A673 (cell line): ENCODE data around the gene PTPRK. TPM values are rescaled to one million over a fixed set of nuclear protein-coding genes. Genes with fewer than 3 reads are reported as not detected.

ENCODE experiments used
- BruUV-seq: library from RNA; stranded (reverse); fragments of 400-500 nt; replicated peaks from 2 replicates; lab custom pipeline; 2021; lab: Mats Ljungman, UMichigan
- CTCF ChIA-PET: fragments of 300-600 bp; sonication (Branson Sonifier 250); formaldehyde crosslinking; loops from one replicate; lab custom pipeline; 2022; ENCODE audit warnings: antibody characterized with exemption; lab: Charles Lee
- POLR2A ChIA-PET: fragments of 300-600 bp; sonication (Branson Sonifier 250); formaldehyde crosslinking; loops from one replicate; lab custom pipeline; 2022; ENCODE audit warnings: antibody characterized with exemption; ENCODE audit not compliant: low non-redundant PET; lab: Charles Lee
- DNase-seq: peaks from one replicate; pipeline ENCODE4 v3.0.0-alpha.2; 2015; ENCODE audit warnings: low spot score
- H3K27ac ChIP-seq: fragments of 200-600 bp; sonication (generic); 2 replicates; pipeline ENCODE4 v1.5.1; 2016; ENCODE audit warnings: mixed run types, low read depth, mild to moderate bottlenecking, mixed read lengths, antibody characterized with exemption, low read length; ENCODE audit not compliant: poor library complexity, severe bottlenecking
- H3K27me3 ChIP-seq: fragments of 200-600 bp; sonication (generic); replicated peaks from 2 replicates; pipeline ENCODE4 v1.6.1; 2017; ENCODE audit warnings: mixed run types, low read depth, mild to moderate bottlenecking, mixed read lengths, antibody characterized with exemption, low read length; ENCODE audit not compliant: insufficient read depth, poor library complexity
- H3K36me3 ChIP-seq: fragments of 200-600 bp; sonication (generic); 2 replicates; pipeline ENCODE4 v1.6.1; 2016; ENCODE audit warnings: mixed run types, mild to moderate bottlenecking, mixed read lengths, antibody characterized with exemption, low read length; ENCODE audit not compliant: insufficient read depth, poor library complexity, severe bottlenecking
- H3K4me1 ChIP-seq: fragments of 200-600 bp; sonication (generic); 2 replicates; pipeline ENCODE4 v1.6.1; 2017; ENCODE audit warnings: mixed run types, mild to moderate bottlenecking, mixed read lengths, antibody characterized with exemption, low read length; ENCODE audit not compliant: insufficient read depth, poor library complexity, severe bottlenecking
- H3K4me3 ChIP-seq: fragments of 200-600 bp; sonication (generic); 2 replicates; pipeline ENCODE4 v1.5.1; 2016; ENCODE audit warnings: low read depth, mixed run types, mild to moderate bottlenecking, mixed read lengths, low read length; ENCODE audit not compliant: poor library complexity, severe bottlenecking
- H3K9me3 ChIP-seq: fragments of 200-600 bp; sonication (generic); 2 replicates; pipeline ENCODE4 v1.6.1; 2016; ENCODE audit warnings: mixed run types, low read depth, mild to moderate bottlenecking, mixed read lengths, antibody characterized with exemption, low read length; ENCODE audit not compliant: poor library complexity, severe bottlenecking
- EZH2 ChIP-seq: fragments of 200-600 bp; sonication (generic); IDR thresholded peaks from 2 replicates; pipeline ENCODE4 v1.6.1; 2017; ENCODE audit warnings: borderline replicate concordance, low read depth, mild to moderate bottlenecking, mixed read lengths, antibody characterized with exemption, low read length; ENCODE audit not compliant: poor library complexity, severe bottlenecking
- intact Hi-C: fragments of 100-400 bp; cut with micrococcal nuclease; formaldehyde crosslinking; loops from one replicate; pipeline ENCODE4 v1.10.0; 2022; ENCODE audit not compliant: unreplicated experiment
- total RNA-seq: library from RNA; stranded (reverse); gene quantifications from 2 replicates; pipeline ENCODE4 v1.2.3, GENCODE V29; 2021
- TF ChIP-seq, protein P1 (sequence below): fragments of 300-800, 200-600 bp; sonication (generic); conservative IDR thresholded peaks from 2 replicates; pipeline ENCODE4 v1.5.1; 2017; ENCODE audit warnings: low read depth, mild to moderate bottlenecking, antibody characterized with exemption, low read length, moderate library complexity, mixed read lengths

PTPRK gene
- total RNA-seq, 1 experiment from 2014 or later, result 77.3 TPM

DNA sequence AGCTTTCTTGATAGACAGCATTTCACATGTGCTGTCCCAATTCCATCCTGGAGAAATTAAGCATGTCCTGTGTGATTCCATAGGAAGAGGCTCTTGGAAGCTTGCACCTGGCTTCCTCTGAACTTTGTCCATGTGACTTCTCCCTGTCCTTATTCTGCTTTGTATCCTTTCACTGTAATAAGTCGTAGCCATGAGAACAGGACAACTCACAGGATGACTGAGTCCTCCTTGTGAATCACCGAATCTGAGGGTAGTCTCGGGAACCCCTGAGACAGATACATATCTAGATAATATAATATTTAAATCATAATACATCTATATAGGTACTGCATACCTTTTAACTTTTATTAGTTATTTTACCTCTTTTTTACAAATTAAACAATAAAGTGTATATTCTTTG lies 462.9 kb downstream of the PTPRK start:
- CTCF ChIA-PET, result no interaction called here
- BruUV-seq, result no TSS peak

DNA sequence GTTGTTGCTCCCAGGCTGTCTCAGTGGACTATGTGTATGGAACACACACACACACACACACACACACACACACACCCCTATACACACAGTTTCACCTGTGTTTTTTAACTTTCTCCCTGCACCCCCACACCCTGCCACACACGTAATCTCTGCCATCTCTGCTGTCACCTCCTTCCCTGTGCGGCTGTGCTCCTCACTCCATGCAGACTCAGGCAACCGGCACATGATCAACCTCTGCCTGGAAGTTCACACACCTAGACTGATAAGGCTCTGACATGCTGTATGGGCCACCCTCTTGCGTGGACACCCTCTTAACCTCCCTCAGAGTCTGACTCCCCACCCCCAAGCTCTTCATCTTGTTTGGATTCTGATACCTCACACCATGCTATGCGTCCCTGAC lies 467.3 kb downstream of the PTPRK start:
- DNase-seq, result no peak
- Histone ChIP-seq H3K9me3 (no peaks in the 10 kb centered on the region), H3K36me3 (no peaks in the 10 kb centered on the region), H3K27ac (no peak overlapping the region), H3K4me1 (no peaks in the 10 kb centered on the region), H3K27me3 (no peaks in the 10 kb centered on the region), H3K4me3 (no peak overlapping the region)
- POLR2A ChIA-PET, result no interaction called here
- TF ChIP-seq, protein P1, sequence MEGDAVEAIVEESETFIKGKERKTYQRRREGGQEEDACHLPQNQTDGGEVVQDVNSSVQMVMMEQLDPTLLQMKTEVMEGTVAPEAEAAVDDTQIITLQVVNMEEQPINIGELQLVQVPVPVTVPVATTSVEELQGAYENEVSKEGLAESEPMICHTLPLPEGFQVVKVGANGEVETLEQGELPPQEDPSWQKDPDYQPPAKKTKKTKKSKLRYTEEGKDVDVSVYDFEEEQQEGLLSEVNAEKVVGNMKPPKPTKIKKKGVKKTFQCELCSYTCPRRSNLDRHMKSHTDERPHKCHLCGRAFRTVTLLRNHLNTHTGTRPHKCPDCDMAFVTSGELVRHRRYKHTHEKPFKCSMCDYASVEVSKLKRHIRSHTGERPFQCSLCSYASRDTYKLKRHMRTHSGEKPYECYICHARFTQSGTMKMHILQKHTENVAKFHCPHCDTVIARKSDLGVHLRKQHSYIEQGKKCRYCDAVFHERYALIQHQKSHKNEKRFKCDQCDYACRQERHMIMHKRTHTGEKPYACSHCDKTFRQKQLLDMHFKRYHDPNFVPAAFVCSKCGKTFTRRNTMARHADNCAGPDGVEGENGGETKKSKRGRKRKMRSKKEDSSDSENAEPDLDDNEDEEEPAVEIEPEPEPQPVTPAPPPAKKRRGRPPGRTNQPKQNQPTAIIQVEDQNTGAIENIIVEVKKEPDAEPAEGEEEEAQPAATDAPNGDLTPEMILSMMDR, result no peak
- TF ChIP-seq EZH2, result no peak
- CTCF ChIA-PET, result no interaction called here
- no TSS peak for BruUV-seq
- intact Hi-C loops, result no loop called here

More for the DNA sequence above, 462.9 kb downstream of the PTPRK start:
- POLR2A ChIA-PET, result no interaction called here
- intact Hi-C loops, result no loop called here
- Histone ChIP-seq H3K4me1 (no peaks in the 10 kb centered on the region), H3K4me3 (no peak overlapping the region), H3K27ac (no peak overlapping the region), H3K9me3 (no peaks in the 10 kb centered on the region), H3K27me3 (no peaks in the 10 kb centered on the region), H3K36me3 (no peaks in the 10 kb centered on the region)
- TF ChIP-seq, protein P1, result no peak
- no peak for TF ChIP-seq EZH2
- DNase-seq, result no peak

DNA sequence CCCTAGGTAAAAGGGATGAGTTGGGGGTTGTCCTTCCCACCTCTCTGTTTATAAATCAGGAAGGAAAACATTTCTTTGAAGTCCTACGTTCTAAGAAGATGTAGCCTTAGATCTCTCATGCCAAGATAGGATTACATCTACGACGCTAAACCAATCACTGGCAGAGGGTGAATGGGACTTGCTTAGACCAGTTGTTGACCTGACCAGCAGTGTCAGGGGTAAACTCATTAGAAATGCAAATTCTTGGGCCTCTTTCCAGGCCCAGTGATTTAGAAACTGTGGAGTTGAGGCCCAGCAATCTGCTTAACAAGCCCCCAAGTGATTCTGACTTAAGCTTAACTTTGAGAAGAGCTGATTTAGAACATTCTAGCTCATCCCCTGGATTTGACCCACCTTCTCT lies 472.4 kb downstream of the PTPRK start:
- no peaks in the 10 kb centered on the region for H3K36me3 ChIP-seq
- peaks cover 18% of the 10 kb centered on the region for H3K4me1 ChIP-seq
- intact Hi-C loops, result no loop called here
- H3K27ac ChIP-seq, result no peak overlapping the region
- no TSS peak for BruUV-seq
- H3K4me3 ChIP-seq, result no peak overlapping the region
- H3K9me3 ChIP-seq, result no peaks in the 10 kb centered on the region
- no peaks in the 10 kb centered on the region for H3K27me3 ChIP-seq
- CTCF ChIA-PET, result no interaction called here
- TF ChIP-seq EZH2, result no peak
- TF ChIP-seq, protein P1, result no peak
- no peak for DNase-seq
- POLR2A ChIA-PET, result no interaction called here
